Iris pigment epithelial cell (primary cell): Measurements from ENCODE around the gene RAB26.

Experiments
- DNase-seq: peaks from one replicate; pipeline ENCODE4 v3.0.0-alpha.2; 2011; ENCODE audit warnings: low read depth

Gene RAB26

DNA sequence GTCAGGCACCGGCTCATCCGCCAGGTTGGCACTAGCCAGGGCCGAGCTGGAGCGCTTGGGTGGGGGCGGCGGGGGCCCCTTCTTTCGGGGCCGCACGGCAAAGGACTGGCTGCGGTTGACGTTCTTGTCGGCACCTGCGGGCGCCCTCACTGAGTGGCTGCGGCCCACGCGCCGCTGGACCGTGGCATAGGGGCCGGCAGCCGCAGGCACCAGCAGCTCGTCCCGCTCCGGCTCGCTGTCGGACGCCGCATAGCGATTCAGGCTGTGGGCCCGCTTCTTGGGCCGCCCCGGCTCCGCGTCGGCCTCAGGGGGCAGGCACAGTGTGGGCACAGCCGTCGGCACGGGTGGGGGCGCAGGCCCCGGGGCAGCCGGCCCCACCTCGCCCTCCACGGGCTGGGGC, 32.0 kb downstream of the RAB26 start:
- DNase-seq, result no peak

DNA sequence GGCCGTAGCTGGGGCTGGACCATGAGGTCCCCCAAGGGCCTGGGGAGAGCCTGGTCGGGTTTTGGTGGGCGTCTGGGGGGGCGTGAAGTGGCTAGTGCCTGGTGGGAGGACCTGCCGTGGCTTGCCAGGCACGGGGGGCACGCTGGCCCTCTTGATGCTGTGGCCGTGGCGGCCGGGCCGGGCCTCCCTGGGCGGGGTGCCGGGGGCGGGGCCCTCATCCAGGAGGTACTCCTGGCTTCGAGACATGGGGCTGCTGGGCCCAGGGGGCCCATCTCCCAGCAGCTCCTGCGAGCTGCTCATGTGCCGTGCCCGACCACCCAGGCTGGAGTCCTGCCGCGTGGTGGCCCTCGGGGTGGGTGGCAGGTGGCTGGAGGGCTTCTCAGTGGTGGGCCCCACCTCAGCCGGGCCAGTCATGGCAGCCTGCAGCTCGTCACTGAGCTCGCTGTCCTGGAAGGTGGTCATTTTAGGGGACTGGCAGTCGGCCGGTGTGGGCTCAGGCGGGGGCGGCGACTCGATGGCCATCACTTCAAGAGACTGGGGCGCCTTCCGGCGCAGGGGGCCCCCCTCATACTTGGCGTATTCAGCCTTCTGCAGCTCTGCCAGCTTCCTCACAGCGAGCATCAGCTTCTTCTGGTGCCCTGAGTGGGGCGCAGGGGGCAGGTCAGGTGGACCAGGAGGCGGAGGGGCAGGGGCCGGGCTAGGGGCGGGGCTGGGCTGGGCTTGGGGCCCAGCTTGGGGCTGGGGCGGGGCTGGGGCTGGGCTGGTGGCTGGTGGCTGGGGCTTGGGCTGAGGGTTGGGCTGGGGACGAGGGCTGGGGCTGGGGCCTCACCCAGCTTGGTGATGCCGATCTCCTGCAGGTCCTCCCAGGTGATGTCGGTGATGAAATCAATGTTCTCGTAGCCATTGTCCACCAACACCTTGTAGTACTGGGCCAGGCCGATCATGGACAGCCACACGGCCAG, 32.8 kb downstream of the RAB26 start:
- no peak for DNase-seq

DNA sequence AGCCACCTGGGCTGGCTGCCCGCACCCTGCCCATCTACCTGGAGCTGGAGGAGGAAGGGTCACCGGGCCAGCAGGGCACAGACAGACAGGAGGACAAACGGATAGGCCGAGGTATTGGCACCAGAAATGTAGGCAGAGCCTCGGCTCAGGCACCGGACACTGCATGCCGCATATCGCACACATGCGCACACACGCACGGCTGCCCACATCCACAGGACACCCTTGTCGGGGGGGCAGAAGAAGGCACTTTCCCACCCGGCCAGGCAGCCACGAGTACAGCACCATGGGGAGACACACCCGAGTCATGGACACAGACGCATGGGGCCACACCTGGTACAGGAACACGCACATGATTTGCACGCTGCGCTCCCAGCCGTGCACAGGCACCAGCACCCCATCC, 33.5 kb downstream of the RAB26 start:
- no peak for DNase-seq

DNA sequence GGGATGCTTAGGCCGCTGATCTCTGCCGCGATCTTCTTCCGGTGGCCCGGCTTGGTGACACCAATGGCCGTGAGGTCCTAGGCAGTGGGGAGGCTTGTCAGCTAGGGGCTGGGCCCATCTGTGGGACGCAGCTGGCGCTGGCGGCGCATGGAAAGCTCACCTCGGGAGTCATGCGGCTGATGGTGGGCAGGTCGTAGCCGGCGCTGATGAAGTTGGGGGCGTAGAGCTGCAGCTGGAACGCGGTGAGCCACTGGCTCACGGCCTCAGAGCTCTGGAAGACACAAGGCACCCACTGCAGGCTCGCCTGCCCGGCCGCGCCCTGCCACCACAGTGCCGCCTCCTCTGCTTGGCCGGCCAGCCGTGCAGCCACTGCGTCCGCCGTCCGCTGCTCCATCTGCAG, 35.2 kb downstream of the RAB26 start:
- no peak for DNase-seq

DNA sequence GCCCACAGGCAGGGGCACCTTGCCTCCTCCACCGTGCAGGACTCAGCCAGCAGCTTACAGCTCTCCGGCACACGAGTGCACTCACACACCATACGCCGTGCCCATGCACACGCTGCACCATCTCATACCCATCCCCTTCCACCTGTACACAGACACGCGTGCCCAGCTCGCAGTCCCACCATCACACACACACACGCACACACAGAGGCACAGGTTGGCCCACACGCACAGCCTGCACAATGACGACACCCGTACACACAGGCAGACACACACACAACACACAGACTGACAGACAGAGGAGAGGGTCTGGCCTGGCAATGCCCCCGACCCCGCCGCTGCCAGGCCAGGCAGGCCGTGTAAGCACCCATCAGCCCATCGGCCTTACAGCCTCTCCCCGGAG, 35.9 kb downstream of the RAB26 start:
- no peak for DNase-seq

DNA sequence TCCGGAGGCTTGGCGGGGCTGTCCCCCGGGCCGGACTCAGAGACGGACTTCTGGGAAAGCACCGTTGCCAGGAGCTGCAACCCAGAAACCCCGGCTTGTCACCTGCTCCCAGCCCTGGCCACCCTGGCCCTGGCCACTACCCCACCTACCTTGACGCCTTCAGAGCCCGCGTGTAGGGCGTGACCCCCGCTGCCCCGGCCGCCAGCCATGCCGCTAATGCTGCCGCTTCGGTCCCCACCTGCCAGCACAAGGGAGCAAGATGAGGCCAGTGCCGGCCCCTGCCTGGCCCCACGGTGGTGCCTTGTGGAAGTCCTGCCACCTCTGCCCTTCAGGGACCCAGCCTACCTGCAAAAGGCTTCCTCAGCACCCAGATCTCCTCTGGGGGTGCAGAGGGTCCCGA, 36.5 kb downstream of the RAB26 start:
- DNase-seq, result no peak

DNA sequence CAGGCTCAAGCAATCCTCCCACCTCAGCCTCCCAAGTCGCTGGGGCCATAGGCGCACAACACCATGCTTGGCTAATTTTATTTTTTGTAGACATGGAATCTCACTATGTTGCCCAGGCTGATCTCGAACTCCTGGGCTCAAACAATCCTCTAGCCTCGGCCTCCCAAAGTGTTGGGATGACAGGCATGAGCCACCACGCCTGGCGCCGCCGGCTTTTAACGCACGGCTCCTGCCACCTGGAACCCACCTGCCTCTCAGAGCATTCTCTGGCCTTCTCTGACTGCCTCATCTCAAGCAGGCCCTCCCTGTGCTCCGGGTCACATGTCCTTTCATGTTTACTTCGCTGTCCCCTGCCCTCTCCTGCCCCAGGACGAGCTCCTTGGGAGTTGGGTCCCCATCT, 37.6 kb downstream of the RAB26 start:
- DNase-seq, result no peak

DNA sequence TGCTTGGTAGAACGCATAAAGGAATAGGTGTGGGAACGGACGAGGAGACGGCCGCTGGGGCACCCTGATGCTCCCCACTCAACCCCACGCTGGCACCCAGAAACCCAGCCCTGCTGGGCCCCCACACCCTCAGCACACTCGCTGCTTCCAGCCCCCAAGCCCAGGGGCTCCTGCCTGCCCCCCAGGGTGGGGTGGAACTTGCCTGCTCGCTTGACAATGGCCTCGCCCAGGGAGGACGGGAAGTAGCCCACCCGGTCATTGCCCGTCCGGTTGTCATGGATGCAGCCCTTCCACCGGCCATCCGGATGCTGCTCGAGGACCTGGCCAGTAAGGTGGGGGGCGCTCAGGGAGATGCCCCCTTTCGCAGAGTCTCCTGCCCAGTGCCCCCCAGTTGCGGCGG, 38.1 kb downstream of the RAB26 start:
- DNase-seq, result no peak

DNA sequence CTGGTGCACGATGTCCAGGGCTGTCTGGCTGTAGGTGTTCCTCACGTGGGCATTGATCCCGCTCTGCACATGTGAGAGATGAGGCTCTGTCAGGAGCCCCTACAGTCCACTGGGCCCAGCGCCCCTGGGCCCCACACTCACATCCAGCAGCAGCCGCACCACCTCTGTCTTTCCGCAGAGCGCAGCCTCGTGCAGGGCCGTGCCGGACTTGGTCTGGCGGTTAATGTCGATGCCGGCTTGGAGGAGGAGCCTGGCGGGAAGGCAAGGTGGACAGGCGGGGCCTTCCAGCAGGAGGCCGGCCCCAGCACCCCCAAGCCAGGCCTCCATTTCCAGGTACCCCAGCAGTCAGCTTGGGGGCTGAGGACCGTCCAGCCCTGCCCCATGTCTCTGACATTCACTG, 38.8 kb downstream of the RAB26 start:
- no peak for DNase-seq

DNA sequence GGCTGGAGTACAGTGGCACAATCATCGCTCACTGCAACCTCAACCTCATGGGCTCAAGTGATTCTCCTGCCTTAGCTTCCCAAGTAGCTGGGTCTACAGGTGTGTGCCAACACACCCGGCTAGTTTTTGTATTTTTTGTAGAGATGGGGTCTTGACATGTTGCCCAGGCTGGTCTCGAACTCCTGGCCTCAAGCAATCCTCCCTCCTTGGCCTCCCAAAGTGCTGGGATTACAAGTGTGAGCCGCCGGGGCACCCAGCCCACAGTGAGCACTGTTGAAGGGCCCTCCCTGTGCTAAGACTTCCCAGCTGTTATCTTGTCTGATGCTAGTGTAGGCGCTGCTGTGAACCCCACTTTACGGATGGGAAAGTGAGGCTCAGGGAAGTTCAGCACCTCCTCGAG, 40.0 kb downstream of the RAB26 start:
- DNase-seq, result no peak

DNA sequence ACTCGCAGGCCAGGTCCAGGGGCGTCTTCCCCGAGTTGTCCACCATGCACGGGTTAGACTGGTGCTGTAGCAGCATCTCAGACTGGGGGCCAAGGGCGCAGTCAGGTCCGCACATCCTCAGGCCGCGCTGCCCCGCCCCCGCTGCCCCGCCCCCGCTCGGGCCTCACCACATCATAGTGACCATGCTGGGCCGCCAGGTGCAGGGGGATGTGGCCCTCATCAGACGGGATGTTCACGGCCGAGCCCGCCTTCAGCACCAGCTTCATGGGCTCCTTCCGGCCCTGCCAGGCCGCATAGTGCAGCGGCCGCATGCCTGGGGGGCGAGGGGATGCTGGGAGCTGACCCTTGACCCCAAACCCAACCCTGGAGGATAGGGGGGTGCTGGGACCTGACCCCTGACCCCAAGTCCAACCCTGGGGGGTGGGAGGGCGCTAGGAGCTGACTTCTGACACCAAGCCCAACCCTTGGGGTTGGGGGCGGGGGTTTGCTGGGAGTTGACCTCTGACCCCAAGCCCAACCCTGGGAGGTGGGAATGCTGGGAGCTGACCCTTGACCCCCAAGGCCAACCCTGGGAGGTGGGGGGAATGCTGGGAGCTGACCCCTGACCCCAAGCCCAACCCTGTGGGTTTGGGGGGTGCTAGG, 40.9 kb downstream of the RAB26 start:
- DNase-seq, result no peak

DNA sequence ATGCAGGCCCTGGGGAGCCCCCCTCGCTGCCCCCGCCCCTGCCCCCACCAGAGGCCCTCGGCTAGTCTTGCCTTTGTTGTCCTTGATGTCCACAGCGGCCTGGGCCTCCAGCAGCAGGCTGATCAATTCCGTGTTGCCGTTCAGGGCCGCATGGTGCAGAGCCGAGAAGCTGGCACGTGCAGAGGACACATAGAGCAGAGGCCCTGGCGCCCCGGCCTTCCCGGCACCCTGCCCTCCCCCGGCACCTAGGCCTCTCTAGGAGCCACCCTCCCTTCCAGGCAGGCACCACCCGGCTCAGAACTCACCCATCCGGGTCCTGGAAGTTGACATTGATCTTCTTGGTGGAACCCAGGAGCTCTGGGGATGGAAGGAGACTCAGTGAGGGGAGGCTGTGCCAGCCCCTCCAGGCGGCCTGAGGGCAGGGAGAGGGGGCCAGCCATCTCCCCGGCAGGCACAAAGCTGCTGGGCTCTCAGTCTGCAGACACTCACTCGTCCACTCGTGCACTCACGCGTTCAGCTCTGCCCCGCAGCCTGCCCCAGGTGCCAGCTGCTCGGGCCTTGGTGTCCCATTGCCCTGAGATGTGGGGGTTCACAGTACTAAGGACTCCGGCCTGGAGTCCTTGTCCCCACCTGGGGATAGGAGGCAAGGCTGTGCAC, 41.7 kb downstream of the RAB26 start:
- no peak for DNase-seq

DNA sequence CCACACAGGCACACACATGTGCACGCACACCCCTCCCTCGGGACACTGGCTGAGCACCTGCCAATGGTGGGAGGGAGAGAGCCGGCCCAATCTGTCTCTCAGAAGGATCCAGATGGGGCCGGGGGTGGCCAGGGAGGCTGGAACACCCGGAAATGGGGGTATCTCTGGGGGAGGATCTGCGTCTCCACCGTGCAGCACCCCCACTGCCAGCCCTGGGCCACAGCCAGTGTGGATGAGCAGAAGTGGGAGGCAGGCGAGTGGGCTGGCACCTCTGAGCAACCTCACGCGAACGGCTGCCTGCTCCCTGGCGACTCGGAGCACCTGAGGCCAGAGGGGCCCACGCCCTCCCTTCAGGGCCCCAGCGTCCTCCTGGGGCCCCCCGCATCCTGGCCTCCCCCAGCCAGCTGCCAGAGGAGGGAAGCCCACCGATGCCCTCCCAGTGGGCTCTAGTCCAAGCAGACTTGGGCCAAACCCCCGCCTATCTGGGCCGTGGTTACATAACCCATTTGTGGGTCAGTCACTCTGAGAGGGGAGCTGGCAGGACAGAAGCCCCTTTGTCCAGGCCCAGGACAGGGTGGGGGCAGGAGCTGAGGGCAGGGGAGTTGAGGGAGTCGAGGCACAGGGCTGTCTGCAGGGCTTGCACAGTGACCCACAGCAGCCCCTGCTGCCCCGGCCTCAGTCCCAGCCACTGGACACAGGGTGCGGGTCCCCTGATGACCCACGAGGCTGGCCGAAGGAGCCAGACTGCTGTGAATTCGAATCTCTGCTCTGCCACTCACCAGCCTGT, 42.4 kb downstream of the RAB26 start:
- no peak for DNase-seq

DNA sequence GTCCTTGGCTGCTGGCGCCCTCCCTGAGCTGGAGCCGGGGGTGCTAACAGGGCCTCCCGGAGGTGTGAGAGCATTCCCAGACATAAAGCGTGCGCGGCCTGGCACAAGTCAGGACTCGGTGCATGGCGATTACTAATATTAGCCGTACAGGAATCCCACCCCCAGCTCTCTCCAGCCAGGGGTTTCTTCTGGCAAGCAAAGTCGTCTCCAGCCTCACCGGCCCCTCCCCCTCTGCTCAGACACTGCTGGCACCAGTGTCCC, 43.0 kb downstream of the RAB26 start:
- no peak for DNase-seq

DNA sequence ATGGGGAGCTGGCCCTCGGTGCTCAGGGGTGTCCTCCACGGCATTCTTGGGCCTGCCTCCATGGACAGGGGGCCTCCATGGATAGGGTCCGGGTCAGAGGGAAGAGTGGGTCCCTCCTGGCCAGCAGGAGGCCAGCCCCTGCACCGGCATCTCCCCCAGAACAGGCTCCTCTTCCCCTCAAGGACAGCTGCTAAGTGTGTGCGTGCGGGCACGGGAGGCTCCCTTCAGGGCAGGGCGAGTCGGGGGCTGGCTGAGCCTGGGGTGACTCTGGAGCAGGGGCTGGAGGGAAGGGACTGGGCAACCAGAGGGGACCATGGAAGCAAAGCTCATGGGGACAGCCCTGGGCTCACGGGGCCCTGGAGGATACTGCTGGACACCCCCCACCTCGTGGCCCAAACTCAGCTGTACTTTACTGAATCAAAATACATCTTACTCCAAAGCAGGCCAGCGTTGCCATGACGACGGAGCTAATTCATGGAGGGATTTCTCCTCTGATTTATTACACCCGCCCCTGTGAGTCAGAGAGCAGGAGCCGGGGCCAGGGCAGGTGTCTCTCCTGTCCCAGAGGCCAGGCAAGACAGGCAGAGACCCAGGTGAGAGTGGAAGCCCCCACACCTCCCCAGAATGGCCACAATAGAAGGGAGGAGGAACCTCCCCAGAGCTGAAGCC, 45.9 kb downstream of the RAB26 start:
- DNase-seq, result peak; percentile 23

DNA sequence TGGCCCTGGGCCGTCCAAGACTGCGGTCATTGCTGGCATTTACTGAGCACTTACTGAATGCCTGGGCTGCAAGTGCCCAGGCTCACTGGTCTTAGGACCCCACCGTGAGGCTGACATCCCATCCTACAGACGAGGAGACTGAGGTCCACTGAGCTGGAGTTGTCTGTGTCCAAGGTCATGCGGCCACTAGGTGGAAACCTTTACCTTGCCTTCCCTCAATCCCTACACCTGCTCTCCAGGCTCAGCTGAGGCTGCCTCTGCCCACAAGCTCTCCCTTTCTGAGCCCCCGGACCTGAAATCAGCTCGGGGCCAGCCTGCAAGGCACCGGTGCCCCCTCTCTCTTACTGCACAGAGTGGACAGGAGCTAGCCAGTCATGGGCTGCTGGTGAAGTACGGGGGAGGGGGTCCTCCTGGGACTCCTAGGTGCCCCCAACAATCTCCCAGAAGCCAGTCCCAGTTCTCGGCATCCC, 46.5 kb downstream of the RAB26 start:
- DNase-seq, result peak; percentile 34

DNA sequence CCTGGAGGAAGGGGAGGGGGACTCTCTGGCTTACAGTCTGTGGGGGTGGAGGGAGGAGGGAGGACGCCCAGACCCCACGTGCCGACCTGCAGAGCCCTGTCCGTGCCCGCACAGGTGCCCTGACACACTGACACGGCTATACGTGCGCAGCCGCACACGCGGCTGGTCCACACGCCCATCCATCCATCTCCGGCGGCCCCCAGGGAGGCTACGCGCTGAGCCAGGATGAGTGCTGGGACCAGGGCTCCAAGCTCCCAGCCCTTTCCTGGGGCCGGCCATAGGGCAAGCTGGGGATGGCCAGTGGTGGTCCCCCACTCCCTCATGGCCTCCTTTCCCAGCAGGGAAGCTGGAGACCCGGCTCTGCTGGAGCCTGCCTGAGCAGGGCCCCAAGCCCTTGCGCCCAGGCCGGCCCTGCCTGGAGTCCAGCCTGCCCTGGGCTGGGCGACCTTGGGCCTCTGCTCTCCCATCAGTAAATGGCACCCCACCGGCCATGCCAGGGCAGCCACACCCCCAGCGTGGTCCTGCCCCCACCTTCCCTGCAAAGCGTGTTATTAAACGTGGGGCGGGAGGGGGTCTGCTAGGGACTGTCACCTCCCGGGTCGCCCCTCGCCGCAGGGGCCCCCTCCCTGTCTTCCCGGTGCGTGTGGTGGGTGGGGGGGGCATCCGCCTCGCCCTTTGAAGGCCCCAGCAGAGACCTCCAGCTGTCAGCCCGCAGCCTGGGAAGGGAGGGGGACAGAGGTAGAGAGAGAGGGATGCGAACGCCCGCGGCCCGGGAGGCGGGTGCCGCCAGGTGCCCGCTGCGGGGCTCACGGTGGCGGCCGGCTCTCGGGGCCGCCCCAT, 47.1 kb downstream of the RAB26 start:
- no peak for DNase-seq

DNA sequence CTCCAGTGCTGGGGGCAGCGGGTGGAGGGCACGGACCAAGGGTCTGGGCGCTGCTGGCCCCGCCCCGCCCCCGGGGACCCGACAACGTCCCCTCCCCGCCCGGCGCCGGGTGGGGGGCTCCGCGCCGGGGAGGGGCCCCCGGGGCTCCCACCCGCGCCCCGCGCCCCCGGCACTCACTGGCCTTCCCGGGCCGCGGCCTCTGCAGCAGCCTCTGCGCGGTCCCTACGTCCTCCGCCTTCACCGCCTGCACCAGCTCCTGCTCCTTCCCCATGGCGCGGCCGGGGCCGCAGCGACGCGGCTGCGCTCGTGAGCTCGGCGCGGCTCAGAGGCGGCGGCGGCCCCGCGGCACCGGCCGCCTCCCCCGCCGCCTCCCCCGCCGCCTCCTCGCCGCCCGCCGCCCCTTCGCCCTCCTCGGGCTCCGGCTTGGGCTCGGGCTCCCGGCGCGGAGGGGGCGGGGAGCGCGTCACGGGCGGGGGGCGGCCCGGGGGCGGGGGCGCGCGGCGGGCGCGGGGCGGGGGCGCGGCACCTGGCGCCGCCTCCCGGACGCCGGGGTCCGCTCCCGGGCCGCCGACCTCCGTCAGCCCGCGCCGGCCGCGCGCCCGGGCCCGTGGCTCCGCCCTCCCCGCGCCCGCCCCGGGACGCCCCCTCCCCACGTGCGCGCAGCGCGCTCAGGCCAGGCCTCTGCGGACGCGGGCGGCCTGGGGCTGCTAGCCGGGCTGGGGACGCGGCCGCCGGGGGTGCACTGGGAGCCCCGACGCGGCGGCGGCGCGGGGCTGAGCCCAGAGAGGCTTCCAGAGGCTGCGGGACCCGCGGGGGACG, 47.9 kb downstream of the RAB26 start, which contains the start of gene CASKIN1:
Gene CASKIN1, minus strand, starts transcription at position 444 of the 819 bp plus-strand sequence. Its CDS starts 173 bp downstream, at position 271.
- peak; percentile 14 for DNase-seq

DNA sequence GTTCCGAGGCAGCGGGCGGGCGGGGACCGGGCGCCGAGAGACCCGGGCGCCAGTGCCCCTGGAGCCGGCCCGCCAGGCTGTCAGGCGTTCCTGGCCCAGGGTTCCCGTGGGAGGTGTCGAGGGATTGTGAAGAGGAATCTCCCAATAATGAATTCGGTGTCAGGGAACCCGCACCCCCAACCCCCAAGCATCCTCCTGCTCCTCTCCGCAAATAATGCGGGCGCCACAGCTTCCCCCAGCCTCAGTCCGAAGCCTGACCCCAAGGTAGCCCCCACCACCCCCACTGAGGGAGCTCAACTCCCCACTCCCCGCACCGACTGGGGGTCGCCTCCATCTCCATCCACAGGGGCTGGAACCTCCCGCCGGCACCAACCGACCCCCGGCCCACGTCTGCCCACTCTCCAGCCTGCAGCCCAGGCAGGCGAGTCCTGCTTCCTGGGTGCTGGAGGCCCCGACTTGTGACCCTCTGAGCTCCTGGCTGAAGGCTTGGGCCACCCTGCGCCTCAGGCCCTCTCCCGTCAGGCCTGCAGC, 48.6 kb downstream of the RAB26 start:
- no peak for DNase-seq

DNA sequence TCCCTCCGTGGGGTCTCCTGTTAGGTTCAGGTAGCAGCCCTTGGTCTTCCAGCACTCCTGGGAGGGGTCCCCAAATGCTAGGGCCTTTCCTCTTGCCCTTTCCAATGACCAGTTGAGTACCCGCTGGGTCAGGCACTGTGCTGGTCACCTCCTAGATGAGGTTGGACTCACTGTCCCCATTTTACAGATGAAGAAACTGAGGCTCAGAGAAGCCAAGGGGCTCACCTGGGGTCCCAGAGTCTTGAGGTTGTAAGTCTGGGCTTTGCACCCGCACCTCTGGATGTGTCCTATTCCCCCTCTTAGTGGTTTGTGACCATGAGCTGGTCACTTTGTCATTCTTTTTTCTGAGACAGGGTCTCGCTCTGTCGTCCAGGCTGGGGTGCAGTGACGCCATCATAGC, 49.3 kb downstream of the RAB26 start:
- DNase-seq, result no peak
